ENCODE results near the gene CHCHD3.

Gene CHCHD3

GRCh38 chr7:133119067-133119466, 37.2 kb upstream of the CHCHD3 start:
- Histone ChIP-seq H3K4me3 (ENCODE audit: low read depth, low read length) (no peak overlapping the region), H3K27me3 (ENCODE audit: insufficient read depth, low read depth, severe bottlenecking) (no peaks in the 10 kb centered on the region), H3K36me3 (no peaks in the 10 kb centered on the region), H3K27ac (no peak overlapping the region), H3K9me3 (ENCODE audit: severe bottlenecking) (no peaks in the 10 kb centered on the region)
- no peak for DNase-seq
- no peak for TF ChIP-seq CTCF (IDR thresholded peaks at IDR 0.05; ENCODE audit: low read depth, low read length)

GRCh38 chr7:133118261-133118660, 36.4 kb upstream of the CHCHD3 start:
- Histone ChIP-seq H3K9me3 (ENCODE audit: severe bottlenecking) (no peaks in the 10 kb centered on the region), H3K27ac (no peak overlapping the region), H3K36me3 (no peaks in the 10 kb centered on the region), H3K4me3 (ENCODE audit: low read depth, low read length) (no peak overlapping the region), H3K27me3 (ENCODE audit: insufficient read depth, low read depth, severe bottlenecking) (no peaks in the 10 kb centered on the region)
- DNase-seq, result no peak
- TF ChIP-seq CTCF (IDR thresholded peaks at IDR 0.05; ENCODE audit: low read depth, low read length), result no peak

- Histone ChIP-seq H3K27ac (no peak overlapping the region), H3K9me3 (ENCODE audit: severe bottlenecking) (no peaks in the 10 kb centered on the region), H3K27me3 (ENCODE audit: insufficient read depth, low read depth, severe bottlenecking) (no peaks in the 10 kb centered on the region), H3K4me3 (ENCODE audit: low read depth, low read length) (no peak overlapping the region), H3K36me3 (no peaks in the 10 kb centered on the region)
- no peak for TF ChIP-seq CTCF (IDR thresholded peaks at IDR 0.05; ENCODE audit: low read depth, low read length)
- DNase-seq, result no peak
Observed at GRCh38 chr7:133117452-133117851, 35.6 kb upstream of the CHCHD3 start.

GRCh38 chr7:133115596-133115995, 33.7 kb upstream of the CHCHD3 start:
- no peak for DNase-seq
- no peaks in the 10 kb centered on the region for H3K9me3 ChIP-seq (ENCODE audit: severe bottlenecking)
- H3K4me3 ChIP-seq (ENCODE audit: low read depth, low read length), result no peak overlapping the region
- no peaks in the 10 kb centered on the region for H3K36me3 ChIP-seq
- TF ChIP-seq CTCF (IDR thresholded peaks at IDR 0.05; ENCODE audit: low read depth, low read length), result no peak
- H3K27ac ChIP-seq, result no peak overlapping the region
- H3K27me3 ChIP-seq (ENCODE audit: insufficient read depth, low read depth, severe bottlenecking), result no peaks in the 10 kb centered on the region

GRCh38 chr7:133114519-133114918, 32.6 kb upstream of the CHCHD3 start:
- no peak for DNase-seq
- no peak for TF ChIP-seq CTCF (IDR thresholded peaks at IDR 0.05; ENCODE audit: low read depth, low read length)
- Histone ChIP-seq H3K36me3 (no peaks in the 10 kb centered on the region), H3K9me3 (ENCODE audit: severe bottlenecking) (no peaks in the 10 kb centered on the region), H3K4me3 (ENCODE audit: low read depth, low read length) (no peak overlapping the region), H3K27me3 (ENCODE audit: insufficient read depth, low read depth, severe bottlenecking) (no peaks in the 10 kb centered on the region), H3K27ac (no peak overlapping the region)

- Histone ChIP-seq H3K27me3 (ENCODE audit: insufficient read depth, low read depth, severe bottlenecking) (no peaks in the 10 kb centered on the region), H3K9me3 (ENCODE audit: severe bottlenecking) (no peaks in the 10 kb centered on the region), H3K36me3 (no peaks in the 10 kb centered on the region), H3K27ac (no peak overlapping the region), H3K4me3 (ENCODE audit: low read depth, low read length) (no peak overlapping the region)
- no peak for DNase-seq
- TF ChIP-seq CTCF (IDR thresholded peaks at IDR 0.05; ENCODE audit: low read depth, low read length), result no peak
Observed at GRCh38 chr7:133112976-133113375, 31.1 kb upstream of the CHCHD3 start.
